SK-N-SH (cell line): ENCODE results near the gene DDA1.

Experiments
- CHD2 ChIP-seq: fragments of 150-350 bp; IDR thresholded peaks from 2 replicates; pipeline ENCODE4 v1.6.1; 2018; ENCODE audit warnings: low read length; ENCODE audit not compliant: partially characterized antibody
- EP300 ChIP-seq, 2 experiments: IDR thresholded peaks; 2 replicates each; pipeline versions ENCODE4 v1.4.0 to v1.6.1; 2012; ENCODE audit warnings: borderline replicate concordance in 1 of 2, low read depth in 1 of 2, low read length in 1 of 2
- GABPA ChIP-seq: IDR thresholded peaks from 2 replicates; pipeline ENCODE4 v1.4.0; 2012; ENCODE audit warnings: low read depth, mild to moderate bottlenecking
- MAX ChIP-seq: IDR thresholded peaks from 2 replicates; pipeline ENCODE4 v1.4.0; 2012; ENCODE audit warnings: low read depth
- POLR2AphosphoS5 ChIP-seq: IDR thresholded peaks from 2 replicates; pipeline ENCODE4 v1.6.1; 2012; ENCODE audit warnings: low read depth, low read length
- RAD21 ChIP-seq: IDR thresholded peaks from 2 replicates; pipeline ENCODE4 v1.6.1; 2012; ENCODE audit warnings: mild to moderate bottlenecking, low read length
- RCOR1 ChIP-seq: fragments of 150-350 bp; IDR thresholded peaks from 2 replicates; pipeline ENCODE4 v1.6.1; 2017; ENCODE audit warnings: antibody characterized with exemption, low read length
- TAF1 ChIP-seq: IDR thresholded peaks from 2 replicates; pipeline ENCODE4 v1.6.1; 2012; ENCODE audit warnings: low read depth, mild to moderate bottlenecking, low read length, moderate library complexity, borderline replicate concordance
- USF1 ChIP-seq: IDR thresholded peaks from 2 replicates; pipeline ENCODE4 v1.4.0; 2012; ENCODE audit warnings: low read depth, borderline replicate concordance
- USF2 ChIP-seq: fragments of 150-350 bp; IDR thresholded peaks from 2 replicates; pipeline ENCODE4 v1.6.1; 2017; ENCODE audit warnings: antibody characterized with exemption, low read length, low read depth, borderline replicate concordance
- ZBTB33 ChIP-seq: IDR thresholded peaks from 2 replicates; pipeline ENCODE4 v1.4.0; 2012; ENCODE audit warnings: low read depth, borderline replicate concordance
- TF ChIP-seq, protein P1 (sequence below): fragments of 200-600 bp; sonication (generic); IDR thresholded peaks from 2 replicates; pipeline ENCODE4 v1.6.1; 2017; ENCODE audit warnings: antibody characterized with exemption, mild to moderate bottlenecking, moderate library complexity

DNA sequence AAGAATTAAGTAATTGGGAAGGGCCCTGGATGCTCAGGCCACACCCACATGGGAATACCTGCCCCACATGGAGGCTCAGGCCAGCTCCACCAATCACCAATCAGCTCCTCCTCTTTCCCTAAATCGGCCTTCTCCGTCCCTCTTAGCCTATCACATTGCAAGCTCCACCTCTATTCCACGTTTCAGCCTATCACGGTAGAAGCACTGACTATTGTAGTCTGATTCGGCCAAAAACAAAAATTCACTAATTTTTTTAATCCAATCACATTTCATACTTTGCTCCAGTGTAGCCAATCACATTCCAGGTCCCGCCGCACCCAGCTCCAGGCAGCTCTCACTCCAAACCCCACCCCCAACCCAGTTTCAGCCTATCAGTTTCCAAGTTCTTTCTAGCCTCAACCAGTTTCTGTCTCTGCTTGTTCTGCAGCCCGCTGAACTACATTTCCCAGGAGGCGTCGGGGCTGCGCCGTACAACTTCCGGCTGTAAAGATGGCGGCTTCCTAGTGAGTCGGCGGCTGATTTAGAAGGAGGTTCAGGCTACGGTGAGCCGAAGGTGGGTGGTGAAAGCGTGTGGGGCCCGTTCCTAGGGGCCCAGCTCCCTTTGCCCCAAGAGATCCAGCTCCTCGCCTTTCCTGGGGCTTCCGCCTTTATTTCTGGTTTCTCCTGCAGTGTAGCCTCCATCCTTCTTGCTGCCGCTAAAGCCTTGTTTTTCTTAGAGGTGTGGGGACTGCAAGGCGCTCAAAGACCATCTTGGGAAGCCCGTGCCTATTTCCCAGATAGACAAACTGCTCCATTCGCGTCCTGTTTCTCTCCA is 42.2 kb upstream of the DDA1 start, which contains the start of gene BABAM1:
- TF ChIP-seq, protein P1, sequence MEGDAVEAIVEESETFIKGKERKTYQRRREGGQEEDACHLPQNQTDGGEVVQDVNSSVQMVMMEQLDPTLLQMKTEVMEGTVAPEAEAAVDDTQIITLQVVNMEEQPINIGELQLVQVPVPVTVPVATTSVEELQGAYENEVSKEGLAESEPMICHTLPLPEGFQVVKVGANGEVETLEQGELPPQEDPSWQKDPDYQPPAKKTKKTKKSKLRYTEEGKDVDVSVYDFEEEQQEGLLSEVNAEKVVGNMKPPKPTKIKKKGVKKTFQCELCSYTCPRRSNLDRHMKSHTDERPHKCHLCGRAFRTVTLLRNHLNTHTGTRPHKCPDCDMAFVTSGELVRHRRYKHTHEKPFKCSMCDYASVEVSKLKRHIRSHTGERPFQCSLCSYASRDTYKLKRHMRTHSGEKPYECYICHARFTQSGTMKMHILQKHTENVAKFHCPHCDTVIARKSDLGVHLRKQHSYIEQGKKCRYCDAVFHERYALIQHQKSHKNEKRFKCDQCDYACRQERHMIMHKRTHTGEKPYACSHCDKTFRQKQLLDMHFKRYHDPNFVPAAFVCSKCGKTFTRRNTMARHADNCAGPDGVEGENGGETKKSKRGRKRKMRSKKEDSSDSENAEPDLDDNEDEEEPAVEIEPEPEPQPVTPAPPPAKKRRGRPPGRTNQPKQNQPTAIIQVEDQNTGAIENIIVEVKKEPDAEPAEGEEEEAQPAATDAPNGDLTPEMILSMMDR: no peak
- no peak for TF ChIP-seq EP300 (IDR thresholded peaks at IDR 0.05; ENCODE audit: borderline replicate concordance in 1 of 2, low read depth in 1 of 2, low read length in 1 of 2)
- no peak for TF ChIP-seq USF1
- TF ChIP-seq RAD21: no peak
- peak; percentile 96 for TF ChIP-seq TAF1
- peak; percentile 66 for TF ChIP-seq MAX
- peak; percentile 80 for TF ChIP-seq POLR2AphosphoS5
- peak; percentile 94 for TF ChIP-seq GABPA
- no peak for TF ChIP-seq USF2
- peak; percentile 86 for TF ChIP-seq CHD2
- no peak for TF ChIP-seq ZBTB33
- TF ChIP-seq RCOR1: no peak
